ENCODE data around the gene CEP164.
"Not testable (repeated sequence)": the region's sequence is repeated elsewhere in the genome, so short reads cannot be mapped to it uniquely, and the experiment has no call there.

Gene CEP164

GRCh38 chr11:117305145-117305544, 22.5 kb upstream of the CEP164 start:
- DNase-seq (ENCODE audit: low read depth in 3 of 3): no peak

GRCh38 chr11:117309310-117309709, 18.3 kb upstream of the CEP164 start:
- DNase-seq (ENCODE audit: low read depth in 3 of 3): no peak

- no peak for DNase-seq (ENCODE audit: low read depth in 3 of 3)
These were observed 14.6 kb upstream of the CEP164 start for GRCh38 chr11:117313091-117313490.

- DNase-seq (ENCODE audit: low read depth in 3 of 3): no peak
These were observed 13.6 kb upstream of the CEP164 start for GRCh38 chr11:117313828-117314768.

- DNase-seq (ENCODE audit: low read depth in 3 of 3): no peak
These were observed 12.8 kb upstream of the CEP164 start for GRCh38 chr11:117314840-117315239.

- peak in 1 of 3 donors; percentile 13 for DNase-seq (ENCODE audit: low read depth in 3 of 3)
These were observed 12.1 kb upstream of the CEP164 start for GRCh38 chr11:117315285-117316196.

GRCh38 chr11:117316197-117316961, 11.3 kb upstream of the CEP164 start, which contains the start of gene BACE1:
BACE1 (minus strand) TSS chr11:117316256; CDS start chr11:117315795, 461 bp downstream.
- DNase-seq (ENCODE audit: low read depth in 3 of 3): no peak

GRCh38 chr11:117318738-117319137, 8.9 kb upstream of the CEP164 start:
- DNase-seq (ENCODE audit: low read depth in 3 of 3): no peak

GRCh38 chr11:117319214-117319840, 8.3 kb upstream of the CEP164 start:
- DNase-seq (ENCODE audit: low read depth in 3 of 3): no peak

- DNase-seq (ENCODE audit: low read depth in 3 of 3): not testable (repeated sequence)
These were observed 443 bp upstream of the CEP164 start for GRCh38 chr11:117327255-117327566.

GRCh38 chr11:117328375-117329010, 839 bp downstream of the CEP164 start:
- no peak for DNase-seq (ENCODE audit: low read depth in 3 of 3)

- no peak for DNase-seq (ENCODE audit: low read depth in 3 of 3)
These were observed 5.2 kb downstream of the CEP164 start for GRCh38 chr11:117332843-117333242.

- no peak for DNase-seq (ENCODE audit: low read depth in 3 of 3)
These were observed 6.3 kb downstream of the CEP164 start for GRCh38 chr11:117333917-117334316.

GRCh38 chr11:117334896-117335295, 7.2 kb downstream of the CEP164 start:
- DNase-seq (ENCODE audit: low read depth in 3 of 3): no peak

GRCh38 chr11:117335399-117335798, 7.7 kb downstream of the CEP164 start:
- no peak for DNase-seq (ENCODE audit: low read depth in 3 of 3)

- no peak for DNase-seq (ENCODE audit: low read depth in 3 of 3)
These were observed 9.4 kb downstream of the CEP164 start for GRCh38 chr11:117337076-117337475.

- DNase-seq (ENCODE audit: low read depth in 3 of 3): no peak
These were observed 17.4 kb downstream of the CEP164 start for GRCh38 chr11:117345039-117345438.

GRCh38 chr11:117354550-117354949, 26.9 kb downstream of the CEP164 start:
- no peak for DNase-seq (ENCODE audit: low read depth in 3 of 3)

- DNase-seq (ENCODE audit: low read depth in 3 of 3): no peak
These were observed 28.7 kb downstream of the CEP164 start for GRCh38 chr11:117356126-117356890.

GRCh38 chr11:117361432-117361831, 33.8 kb downstream of the CEP164 start:
- no peak for DNase-seq (ENCODE audit: low read depth in 3 of 3)

Data from stimulated activated CD4-positive, alpha-beta T cell treated with anti-CD3 and anti-CD28 coated beads, TNF-alpha, amount 100 ng/mL, for 48 hours (primary cell).